Liver (tissue), 3 donors: Measurements from ENCODE around the gene ZC3HAV1.

Source experiments
- EGR1 ChIP-seq, 2 donors: IDR thresholded peaks; 2 replicates each; pipeline ENCODE4 v1.6.1; 2016 to 2018; ENCODE audit warnings: antibody characterized with exemption in 2 of 2, low read depth in 2 of 2
- GABPA ChIP-seq, 2 donors: IDR thresholded peaks in 1 of 2; conservative IDR thresholded peaks in 1 of 2; 2 replicates each; pipeline ENCODE4 v1.6.1; 2016; ENCODE audit warnings: antibody characterized with exemption in 2 of 2, mild to moderate bottlenecking in 1 of 2, moderate library complexity in 1 of 2
- HNF4G ChIP-seq: IDR thresholded peaks from 2 replicates; pipeline ENCODE4 v1.6.1; 2016; ENCODE audit warnings: antibody characterized with exemption
- JUND ChIP-seq, 2 donors: IDR thresholded peaks; 2 replicates each; pipeline ENCODE4 v1.6.1; 2016; ENCODE audit warnings: antibody characterized with exemption in 2 of 2
- MAX ChIP-seq: IDR thresholded peaks from 2 replicates; pipeline ENCODE4 v1.6.1; 2016; ENCODE audit warnings: antibody characterized with exemption
- NR2F2 ChIP-seq: IDR thresholded peaks from 2 replicates; pipeline ENCODE4 v1.6.1; 2016; ENCODE audit warnings: antibody characterized with exemption
- RAD21 ChIP-seq, 2 donors: IDR thresholded peaks; 2 replicates each; pipeline ENCODE4 v1.6.1; 2016; ENCODE audit warnings: antibody characterized with exemption in 2 of 2, mild to moderate bottlenecking in 2 of 2
- SP1 ChIP-seq: IDR thresholded peaks from 2 replicates; pipeline ENCODE4 v1.6.1; 2018; ENCODE audit warnings: antibody characterized with exemption, mild to moderate bottlenecking
- TAF1 ChIP-seq: conservative IDR thresholded peaks from 2 replicates; pipeline ENCODE4 v1.6.1; 2016; ENCODE audit warnings: antibody characterized with exemption, mild to moderate bottlenecking
- YY1 ChIP-seq: IDR thresholded peaks from 2 replicates; pipeline ENCODE4 v1.6.1; 2016; ENCODE audit warnings: antibody characterized with exemption, mild to moderate bottlenecking
- TF ChIP-seq, protein P1 (sequence below): fragments of 150-350 bp; IDR thresholded peaks from 2 replicates; pipeline ENCODE4 v1.5.1; 2017; ENCODE audit warnings: improper control_type of control experiment, low read depth, low read length; ENCODE audit not compliant: missing input control
- TF ChIP-seq, protein P2 (sequence below): IDR thresholded peaks from 2 replicates; pipeline ENCODE4 v1.6.1; 2016; ENCODE audit warnings: antibody characterized with exemption, mild to moderate bottlenecking
- donor health status: healthy.
- donor health status: healthy.

GRCh38 chr7:139060695-139061237 lies 48.8 kb downstream of the ZC3HAV1 start:
- TF ChIP-seq YY1 (no peak), SP1 (no peak), TAF1 (no peak), GABPA (IDR thresholded peaks at IDR 0.05 in 1 of 2, conservative IDR thresholded peaks at IDR 0.05 in 1 of 2) (no peak), EGR1 (IDR thresholded peaks at IDR 0.05; ENCODE audit: low read depth in 2 of 2) (no peak), NR2F2 (no peak), RAD21 (IDR thresholded peaks at IDR 0.05) (no peak), MAX (no peak), HNF4G (no peak), JUND (IDR thresholded peaks at IDR 0.05) (no peak)
- TF ChIP-seq, protein P1, sequence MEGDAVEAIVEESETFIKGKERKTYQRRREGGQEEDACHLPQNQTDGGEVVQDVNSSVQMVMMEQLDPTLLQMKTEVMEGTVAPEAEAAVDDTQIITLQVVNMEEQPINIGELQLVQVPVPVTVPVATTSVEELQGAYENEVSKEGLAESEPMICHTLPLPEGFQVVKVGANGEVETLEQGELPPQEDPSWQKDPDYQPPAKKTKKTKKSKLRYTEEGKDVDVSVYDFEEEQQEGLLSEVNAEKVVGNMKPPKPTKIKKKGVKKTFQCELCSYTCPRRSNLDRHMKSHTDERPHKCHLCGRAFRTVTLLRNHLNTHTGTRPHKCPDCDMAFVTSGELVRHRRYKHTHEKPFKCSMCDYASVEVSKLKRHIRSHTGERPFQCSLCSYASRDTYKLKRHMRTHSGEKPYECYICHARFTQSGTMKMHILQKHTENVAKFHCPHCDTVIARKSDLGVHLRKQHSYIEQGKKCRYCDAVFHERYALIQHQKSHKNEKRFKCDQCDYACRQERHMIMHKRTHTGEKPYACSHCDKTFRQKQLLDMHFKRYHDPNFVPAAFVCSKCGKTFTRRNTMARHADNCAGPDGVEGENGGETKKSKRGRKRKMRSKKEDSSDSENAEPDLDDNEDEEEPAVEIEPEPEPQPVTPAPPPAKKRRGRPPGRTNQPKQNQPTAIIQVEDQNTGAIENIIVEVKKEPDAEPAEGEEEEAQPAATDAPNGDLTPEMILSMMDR = no peak
- TF ChIP-seq, protein P2, sequence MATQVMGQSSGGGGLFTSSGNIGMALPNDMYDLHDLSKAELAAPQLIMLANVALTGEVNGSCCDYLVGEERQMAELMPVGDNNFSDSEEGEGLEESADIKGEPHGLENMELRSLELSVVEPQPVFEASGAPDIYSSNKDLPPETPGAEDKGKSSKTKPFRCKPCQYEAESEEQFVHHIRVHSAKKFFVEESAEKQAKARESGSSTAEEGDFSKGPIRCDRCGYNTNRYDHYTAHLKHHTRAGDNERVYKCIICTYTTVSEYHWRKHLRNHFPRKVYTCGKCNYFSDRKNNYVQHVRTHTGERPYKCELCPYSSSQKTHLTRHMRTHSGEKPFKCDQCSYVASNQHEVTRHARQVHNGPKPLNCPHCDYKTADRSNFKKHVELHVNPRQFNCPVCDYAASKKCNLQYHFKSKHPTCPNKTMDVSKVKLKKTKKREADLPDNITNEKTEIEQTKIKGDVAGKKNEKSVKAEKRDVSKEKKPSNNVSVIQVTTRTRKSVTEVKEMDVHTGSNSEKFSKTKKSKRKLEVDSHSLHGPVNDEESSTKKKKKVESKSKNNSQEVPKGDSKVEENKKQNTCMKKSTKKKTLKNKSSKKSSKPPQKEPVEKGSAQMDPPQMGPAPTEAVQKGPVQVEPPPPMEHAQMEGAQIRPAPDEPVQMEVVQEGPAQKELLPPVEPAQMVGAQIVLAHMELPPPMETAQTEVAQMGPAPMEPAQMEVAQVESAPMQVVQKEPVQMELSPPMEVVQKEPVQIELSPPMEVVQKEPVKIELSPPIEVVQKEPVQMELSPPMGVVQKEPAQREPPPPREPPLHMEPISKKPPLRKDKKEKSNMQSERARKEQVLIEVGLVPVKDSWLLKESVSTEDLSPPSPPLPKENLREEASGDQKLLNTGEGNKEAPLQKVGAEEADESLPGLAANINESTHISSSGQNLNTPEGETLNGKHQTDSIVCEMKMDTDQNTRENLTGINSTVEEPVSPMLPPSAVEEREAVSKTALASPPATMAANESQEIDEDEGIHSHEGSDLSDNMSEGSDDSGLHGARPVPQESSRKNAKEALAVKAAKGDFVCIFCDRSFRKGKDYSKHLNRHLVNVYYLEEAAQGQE = no peak
